Measurements from ENCODE around the gene LIX1.
A peak's percentile ranks its signal among the peaks of the same experiment; 100 is the strongest.

LIX1 gene

GRCh38 chr5:97162045-97162444, 19.6 kb upstream of the LIX1 start (continued):
- no peak for TF ChIP-seq ZNF558 (tag by site-specific recombination; IDR thresholded peaks at IDR 0.05)
- no peak for TF ChIP-seq ZNF843 (tag by site-specific recombination; IDR thresholded peaks at IDR 0.05)
- 0 out of 2 replicates have a peak, but pooled peaks have one; percentile 60 for TF ChIP-seq CTCF (tag by site-specific recombination; IDR thresholded peaks at IDR 0.05)
- no peak for TF ChIP-seq ZNF398 (tag by site-specific recombination; IDR thresholded peaks at IDR 0.05)
- no peak for TF ChIP-seq ZNF473 (tag by site-specific recombination; IDR thresholded peaks at IDR 0.05)
- TF ChIP-seq ZNF146 (tag by site-specific recombination; IDR thresholded peaks at IDR 0.05) = no peak
- no peak for TF ChIP-seq ZNF221 (tag by site-specific recombination; IDR thresholded peaks at IDR 0.05; ENCODE audit: borderline replicate concordance)
- TF ChIP-seq ZNF629 (tag by site-specific recombination; IDR thresholded peaks at IDR 0.05) = no peak
- no peak for TF ChIP-seq ZNF777 (tag by site-specific recombination; IDR thresholded peaks at IDR 0.05; ENCODE audit: borderline replicate concordance)
- TF ChIP-seq ZBTB49 (tag by site-specific recombination; IDR thresholded peaks at IDR 0.05; ENCODE audit: low read depth) = no peak

- Histone ChIP-seq H3K27ac (ENCODE audit: extremely low read depth, low read depth, low read length) (no peak overlapping the region), H3K9me3 (ENCODE audit: control insufficient read depth, insufficient read depth, low read depth, low read length) (no peaks in the 10 kb centered on the region), H3K36me3 (ENCODE audit: control insufficient read depth in 2 of 2, insufficient read depth in 1 of 2, low read length in 2 of 2) (peaks cover 0 to 26% of the 10 kb centered on the region in 2 experiments; a peak in 1 of 3 replicates), H3K4me3 (ENCODE audit: low read depth, low read length) (no peak overlapping the region), H3K4me1 (ENCODE audit: control insufficient read depth, insufficient read depth, low read length) (no peaks in the 10 kb centered on the region)
- no peak for TF ChIP-seq ZNF707 (tag by site-specific recombination; IDR thresholded peaks at IDR 0.05)
- TF ChIP-seq SETDB1 (IDR thresholded peaks at IDR 0.05; ENCODE audit: insufficient read length, low read length) = peak; percentile 59
- ChIA-PET POLR2A (no interaction called here), CTCF (interaction anchor here (1.1 to 9.3 kb wide), 4 partner anchors 16 to 405 kb away, joined by 3 to 97 read pairs (median 4); no protein-coding TSS in a partner anchor)
These were observed 15.3 kb upstream of the LIX1 start for GRCh38 chr5:97157689-97158088.

GRCh38 chr5:97151370-97151769, 9.0 kb upstream of the LIX1 start:
- H3K36me3 ChIP-seq (ENCODE audit: control insufficient read depth in 2 of 2, insufficient read depth in 1 of 2, low read length in 2 of 2) = no peaks in the 10 kb centered on the region
- POLR2A ChIA-PET = no interaction called here
- no peak for TF ChIP-seq ZNF501 (tag by site-specific recombination; IDR thresholded peaks at IDR 0.05)
- TF ChIP-seq ZNF610 (tag by site-specific recombination; IDR thresholded peaks at IDR 0.05; ENCODE audit: borderline replicate concordance) = no peak
- CTCF ChIA-PET = interaction anchor here (0.6 to 4.3 kb wide), 3 partner anchors 10 to 145 kb away, joined by 3 to 30 read pairs (median 5); no protein-coding TSS in a partner anchor
- H3K4me1 ChIP-seq (ENCODE audit: control insufficient read depth, insufficient read depth, low read length) = peaks cover 5% of the 10 kb centered on the region; the same call in 1 of the 2 replicates
- H3K9me3 ChIP-seq (ENCODE audit: control insufficient read depth, insufficient read depth, low read depth, low read length) = no peaks in the 10 kb centered on the region
- no peak overlapping the region for H3K27ac ChIP-seq (ENCODE audit: extremely low read depth, low read depth, low read length)
- H3K4me3 ChIP-seq (ENCODE audit: low read depth, low read length) = no peak overlapping the region

GRCh38 chr5:97150401-97150800, 8.0 kb upstream of the LIX1 start:
- ChIA-PET POLR2A (no interaction called here), CTCF (interaction anchor here (2.5 to 4.3 kb wide), 2 partner anchors 11 to 281 kb away, joined by 15 to 30 read pairs; no protein-coding TSS in a partner anchor)
- Histone ChIP-seq H3K36me3 (ENCODE audit: control insufficient read depth in 2 of 2, insufficient read depth in 1 of 2, low read length in 2 of 2) (no peaks in the 10 kb centered on the region), H3K4me3 (ENCODE audit: low read depth, low read length) (no peak overlapping the region), H3K4me1 (ENCODE audit: control insufficient read depth, insufficient read depth, low read length) (peaks cover 5% of the 10 kb centered on the region; the same call in 1 of the 2 replicates), H3K9me3 (ENCODE audit: control insufficient read depth, insufficient read depth, low read depth, low read length) (no peaks in the 10 kb centered on the region), H3K27ac (ENCODE audit: extremely low read depth, low read depth, low read length) (no peak overlapping the region)
- TF ChIP-seq ZNF585B (tag by site-specific recombination; IDR thresholded peaks at IDR 0.05) = peak; percentile 91
- TF ChIP-seq ZNF571 (tag by site-specific recombination; IDR thresholded peaks at IDR 0.05) = no peak
